Mesenchymal stem cell (in vitro differentiated cells and primary cell): Measurements from ENCODE around the gene MAGT1.

ENCODE experiments used
- DNase-seq: peaks from one replicate; pipeline ENCODE4 v3.0.0-alpha.2; 2013
- H2AFZ ChIP-seq: one replicate; pipeline ENCODE4 v1.6.1; 2013; ENCODE audit warnings: low read depth, mild to moderate bottlenecking, control low read depth, inconsistent platforms, low read length, moderate library complexity
- H2AK5ac ChIP-seq: 2 replicates; pipeline ENCODE4 v1.6.1; 2013; ENCODE audit warnings: low read length, moderate library complexity, mild to moderate bottlenecking, inconsistent platforms; ENCODE audit not compliant: severe bottlenecking
- H2BK120ac ChIP-seq: one replicate; pipeline ENCODE4 v1.6.1; 2013; ENCODE audit warnings: low read depth, mild to moderate bottlenecking, inconsistent platforms, low read length, moderate library complexity
- H2BK12ac ChIP-seq, 2 experiments: one replicate each; pipeline ENCODE4 v1.6.1; 2013; ENCODE audit warnings: inconsistent platforms in 2 of 2, low read length in 2 of 2, mild to moderate bottlenecking in 2 of 2, moderate library complexity in 2 of 2, control low read depth in 1 of 2
- H2BK15ac ChIP-seq: one replicate; pipeline ENCODE4 v1.6.1; 2013; ENCODE audit warnings: mild to moderate bottlenecking, low read depth, inconsistent platforms; ENCODE audit not compliant: poor library complexity, severe bottlenecking
- H2BK5ac ChIP-seq: 2 replicates; pipeline ENCODE4 v1.6.1; 2013; ENCODE audit warnings: low read depth, mild to moderate bottlenecking, low read length, control low read depth, inconsistent platforms; ENCODE audit not compliant: poor library complexity, severe bottlenecking
- H3K14ac ChIP-seq, 2 experiments: one replicate each; pipeline ENCODE4 v1.6.1; 2013; ENCODE audit warnings: inconsistent platforms in 2 of 2, low read length in 2 of 2, control low read depth in 1 of 2, mild to moderate bottlenecking in 1 of 2, moderate library complexity in 1 of 2
- H3K18ac ChIP-seq, 2 experiments: one replicate each; pipeline ENCODE4 v1.6.1; 2013; ENCODE audit warnings: inconsistent platforms in 2 of 2, low read length in 2 of 2, control low read depth in 1 of 2, low read depth in 1 of 2, mild to moderate bottlenecking in 1 of 2
- H3K23ac ChIP-seq, 2 experiments: one replicate each; pipeline ENCODE4 v1.6.1; 2013; ENCODE audit warnings: inconsistent platforms in 2 of 2, low read length in 2 of 2, mild to moderate bottlenecking in 2 of 2, moderate library complexity in 2 of 2, control low read depth in 1 of 2
- H3K27ac ChIP-seq: 2 replicates; pipeline ENCODE4 v1.5.1; 2013; ENCODE audit warnings: mild to moderate bottlenecking, moderate library complexity, low read length, control low read depth, inconsistent platforms; ENCODE audit not compliant: poor library complexity, severe bottlenecking
- H3K27me3 ChIP-seq, 2 experiments: 2 replicates each; pipeline versions ENCODE4 v1.6.1 to v1.7.0; 2013; ENCODE audit warnings: low read length in 2 of 2, mild to moderate bottlenecking in 2 of 2, moderate library complexity in 2 of 2, control low read depth in 1 of 2, inconsistent platforms in 1 of 2; ENCODE audit not compliant: control insufficient read depth in 1 of 2, insufficient read depth in 1 of 2
- H3K36me3 ChIP-seq, 2 experiments: 2 replicates each; pipeline versions ENCODE4 v1.6.1 to v1.7.0; 2013; ENCODE audit warnings: low read length in 2 of 2, control low read depth in 1 of 2, inconsistent platforms in 1 of 2, low read depth in 1 of 2, mild to moderate bottlenecking in 1 of 2; ENCODE audit not compliant: insufficient read depth in 2 of 2, control insufficient read depth in 1 of 2
- H3K4ac ChIP-seq, 2 experiments: one replicate each; pipeline ENCODE4 v1.6.1; 2013; ENCODE audit warnings: inconsistent platforms in 2 of 2, low read length in 2 of 2, mild to moderate bottlenecking in 2 of 2, moderate library complexity in 2 of 2, control low read depth in 1 of 2, low read depth in 1 of 2
- H3K4me1 ChIP-seq: 2 replicates; pipeline ENCODE4 v1.6.1; 2013; ENCODE audit warnings: low read depth, low read length, control low read depth; ENCODE audit not compliant: control insufficient read depth, insufficient read depth
- H3K4me2 ChIP-seq: 2 replicates; pipeline ENCODE4 v1.6.1; 2013; ENCODE audit warnings: low read length, mild to moderate bottlenecking, inconsistent platforms; ENCODE audit not compliant: poor library complexity, severe bottlenecking
- H3K4me3 ChIP-seq, 2 experiments: 2 replicates each; pipeline versions ENCODE4 v1.5.1 to v1.7.0; 2013; ENCODE audit warnings: low read length in 2 of 2, mild to moderate bottlenecking in 2 of 2, control low read depth in 1 of 2, low read depth in 1 of 2; ENCODE audit not compliant: insufficient read depth in 1 of 2
- H3K79me1 ChIP-seq: replicated peaks from 2 replicates; pipeline ENCODE4 v1.6.1; 2013; ENCODE audit warnings: mild to moderate bottlenecking, control low read depth, low read length, inconsistent platforms; ENCODE audit not compliant: poor library complexity, severe bottlenecking
- H3K9ac ChIP-seq: 2 replicates; pipeline ENCODE4 v1.7.0; 2013; ENCODE audit warnings: mild to moderate bottlenecking, low read length, moderate library complexity
- H3K9me3 ChIP-seq: 2 replicates; pipeline ENCODE4 v1.7.0; 2013; ENCODE audit warnings: mild to moderate bottlenecking, low read length; ENCODE audit not compliant: control insufficient read depth
- H4K8ac ChIP-seq: one replicate; pipeline ENCODE4 v1.6.1; 2013; ENCODE audit warnings: inconsistent platforms, mild to moderate bottlenecking, low read length, moderate library complexity
- H4K91ac ChIP-seq: one replicate; pipeline ENCODE4 v1.6.1; 2013; ENCODE audit warnings: mild to moderate bottlenecking, low read length, inconsistent platforms
- WGBS: methylation state at CpG from one replicate; pipeline ENCODE4 v1.1.7; 2013; ENCODE audit warnings: mixed read lengths; 5-methylcytosine and 5-hydroxymethylcytosine counted together

MAGT1 gene

GRCh38 chrX:77814210-77814609 is 81.0 kb downstream of the MAGT1 start:
- H3K9ac ChIP-seq = no peak overlapping the region
- H2AFZ ChIP-seq = no peak overlapping the region
- H3K4me3 ChIP-seq = no peak overlapping the region
- WGBS = no CpG with 5 or more reads among the region's 1 CpG
- no peak overlapping the region for H3K27ac ChIP-seq
- H2BK12ac ChIP-seq = no peak overlapping the region
- H2BK120ac ChIP-seq = no peak overlapping the region
- no peaks in the 10 kb centered on the region for H3K27me3 ChIP-seq
- no peak overlapping the region for H4K91ac ChIP-seq
- no peak overlapping the region for H2BK15ac ChIP-seq
- no peak overlapping the region for H3K4me2 ChIP-seq
- H3K4me1 ChIP-seq = no peaks in the 10 kb centered on the region
- no peaks in the 10 kb centered on the region for H3K36me3 ChIP-seq
- DNase-seq = no peak
- no peak overlapping the region for H3K23ac ChIP-seq
- H3K79me1 ChIP-seq = no peaks in the 10 kb centered on the region
- H2AK5ac ChIP-seq = no peak overlapping the region
- no peak overlapping the region for H2BK5ac ChIP-seq
- H4K8ac ChIP-seq = no peak overlapping the region
- H3K18ac ChIP-seq = no peak overlapping the region
- H3K9me3 ChIP-seq = peaks cover 2% of the 10 kb centered on the region
- H3K4ac ChIP-seq = no peak overlapping the region
- H3K14ac ChIP-seq = no peak overlapping the region

- no peak overlapping the region for H3K4ac ChIP-seq
- no CpG with 5 or more reads among the region's 1 CpG for WGBS
- no peak for DNase-seq
Observed at GRCh38 chrX:77802201-77802600, 93.0 kb downstream of the MAGT1 start.

GRCh38 chrX:77795124-77795523 is 100.1 kb downstream of the MAGT1 start:
- Histone ChIP-seq H4K8ac (no peak overlapping the region), H3K4me2 (no peak overlapping the region), H3K79me1 (no peaks in the 10 kb centered on the region), H2BK15ac (no peak overlapping the region), H3K27ac (no peak overlapping the region), H3K36me3 (no peaks in the 10 kb centered on the region), H4K91ac (no peak overlapping the region), H3K9ac (no peak overlapping the region), H2BK12ac (no peak overlapping the region), H3K27me3 (no peaks in the 10 kb centered on the region), H2AK5ac (no peak overlapping the region), H3K9me3 (no peaks in the 10 kb centered on the region), H3K23ac (no peak overlapping the region), H2AFZ (no peak overlapping the region), H2BK5ac (no peak overlapping the region), H3K14ac (no peak overlapping the region), H3K4ac (no peak overlapping the region), H3K4me1 (no peaks in the 10 kb centered on the region), H2BK120ac (no peak overlapping the region), H3K18ac (no peak overlapping the region), H3K4me3 (no peak overlapping the region)
- no peak for DNase-seq
- WGBS = no CpG with 5 or more reads among the region's 1 CpG

More at GRCh38 chrX:77802201-77802600, 93.0 kb downstream of the MAGT1 start:
- Histone ChIP-seq H4K8ac (no peak overlapping the region), H3K18ac (no peak overlapping the region), H3K4me1 (no peaks in the 10 kb centered on the region), H3K9ac (no peak overlapping the region), H3K4me3 (no peak overlapping the region), H2BK15ac (no peak overlapping the region), H3K23ac (no peak overlapping the region), H3K27ac (no peak overlapping the region), H3K36me3 (no peaks in the 10 kb centered on the region), H3K27me3 (no peaks in the 10 kb centered on the region), H2AFZ (no peak overlapping the region), H3K4me2 (no peak overlapping the region), H3K79me1 (no peaks in the 10 kb centered on the region), H2BK120ac (no peak overlapping the region), H4K91ac (no peak overlapping the region), H2BK12ac (no peak overlapping the region), H3K9me3 (no peaks in the 10 kb centered on the region), H3K14ac (no peak overlapping the region), H2BK5ac (no peak overlapping the region), H2AK5ac (no peak overlapping the region)

GRCh38 chrX:77793946-77794345 is 101.3 kb downstream of the MAGT1 start:
- Histone ChIP-seq H2BK12ac (no peak overlapping the region), H3K4me1 (no peaks in the 10 kb centered on the region), H3K14ac (no peak overlapping the region), H4K8ac (no peak overlapping the region), H3K79me1 (no peaks in the 10 kb centered on the region), H3K4ac (no peak overlapping the region), H2BK120ac (no peak overlapping the region), H2BK15ac (no peak overlapping the region), H3K9ac (no peak overlapping the region), H2AFZ (no peak overlapping the region), H3K4me3 (no peak overlapping the region), H4K91ac (no peak overlapping the region), H3K4me2 (no peak overlapping the region), H3K27ac (no peak overlapping the region), H2AK5ac (no peak overlapping the region), H3K18ac (no peak overlapping the region), H3K36me3 (no peaks in the 10 kb centered on the region), H2BK5ac (no peak overlapping the region), H3K23ac (no peak overlapping the region), H3K27me3 (no peaks in the 10 kb centered on the region), H3K9me3 (no peaks in the 10 kb centered on the region)
- DNase-seq = no peak
- 100% methylated on average over 3 of the region's 6 CpGs for WGBS
